Large intestine (tissue), 3 donors: Measurements from ENCODE around the gene IL20RA. TPM values are rescaled to one million over a fixed set of nuclear protein-coding genes. Genes with fewer than 3 reads are reported as not detected.
"Not testable (repeated sequence)": the region's sequence is repeated elsewhere in the genome, so short reads cannot be mapped to it uniquely, and the experiment has no call there.

Source experiments
- DNase-seq, 2 donors: peaks; one replicate each; pipeline versions ENCODE4 v3.0.0 to v3.0.0-alpha.2; 2013
- H3K27ac ChIP-seq: one replicate; pipeline ENCODE4 v1.5.1; 2013; ENCODE audit warnings: low read length
- H3K27me3 ChIP-seq: 2 replicates; pipeline ENCODE4 v1.6.1; 2013; ENCODE audit warnings: low read length; ENCODE audit not compliant: control insufficient read depth, insufficient read depth
- H3K36me3 ChIP-seq: 2 replicates; pipeline ENCODE4 v1.6.1; 2013; ENCODE audit warnings: low read length; ENCODE audit not compliant: control insufficient read depth, insufficient read depth
- H3K4me1 ChIP-seq: one replicate; pipeline ENCODE4 v1.6.1; 2013; ENCODE audit warnings: low read length; ENCODE audit not compliant: control insufficient read depth, insufficient read depth
- H3K4me3 ChIP-seq: one replicate; pipeline ENCODE4 v1.5.1; 2013; ENCODE audit warnings: low read length
- H3K9me3 ChIP-seq: one replicate; pipeline ENCODE4 v1.6.1; 2013; ENCODE audit warnings: mild to moderate bottlenecking, low read depth, low read length, moderate library complexity; ENCODE audit not compliant: control insufficient read depth
- WGBS: methylation state at CpG from one replicate; pipeline ENCODE4 v1.1.5; 2013; ENCODE audit warnings: low lambda C conversion rate; ENCODE audit not compliant: insufficient coverage; 5-methylcytosine and 5-hydroxymethylcytosine counted together
- polyA plus RNA-seq: library from polyadenylated mRNA; unstranded; fragments of 120-200 nt; gene quantifications from one replicate; pipeline ENCODE4 v1.2.1, GENCODE V29; 2013

The IL20RA gene
- polyA plus RNA-seq, 1 donor, result 2.5 TPM

- DNase-seq, result no peak
- Histone ChIP-seq H3K4me3 (no peak overlapping the region), H3K4me1 (peaks cover 21% of the 10 kb centered on the region), H3K27ac (no peak overlapping the region), H3K9me3 (no peaks in the 10 kb centered on the region), H3K27me3 (no peaks in the 10 kb centered on the region), H3K36me3 (no peaks in the 10 kb centered on the region)
- 89% methylated on average over 2 of the region's 5 CpGs for WGBS
These were observed 82.9 kb downstream of the IL20RA start for GRCh38 chr6:136961848-136962247.

- no peak overlapping the region for H3K4me3 ChIP-seq
- H3K36me3 ChIP-seq, result no peaks in the 10 kb centered on the region
- no peak for DNase-seq
- H3K27me3 ChIP-seq, result no peaks in the 10 kb centered on the region
- H3K9me3 ChIP-seq, result no peaks in the 10 kb centered on the region
- peaks cover 21% of the 10 kb centered on the region for H3K4me1 ChIP-seq
- 100% methylated on average over 1 of the region's 3 CpGs for whole genome bisulfite sequencing
- H3K27ac ChIP-seq, result no peak overlapping the region
These were observed 84.0 kb downstream of the IL20RA start for GRCh38 chr6:136960781-136961180.

DNA sequence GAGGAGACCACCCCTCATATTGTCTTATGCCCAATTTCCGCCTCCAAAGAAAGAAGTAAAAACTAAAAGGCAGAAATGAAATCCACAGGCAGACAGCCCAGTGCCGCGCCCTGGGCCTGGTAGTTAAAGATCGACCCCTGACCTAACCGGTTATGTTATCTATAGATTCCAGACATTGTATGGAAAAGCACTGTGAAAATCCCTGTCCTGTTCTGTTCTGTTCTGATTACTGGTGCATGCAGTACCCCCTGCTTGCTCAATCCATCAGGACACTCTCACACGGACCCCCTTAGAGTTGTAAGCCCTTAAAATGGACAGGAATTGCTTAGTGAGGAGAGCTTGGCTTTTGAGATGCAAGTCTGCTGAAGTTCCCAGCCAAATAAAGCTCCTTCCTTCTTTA, 84.8 kb downstream of the IL20RA start:
- WGBS, result no CpG with 5 or more reads among the region's 6 CpGs
- Histone ChIP-seq H3K27ac (peak overlapping the region; percentile 42), H3K4me1 (peaks cover 21% of the 10 kb centered on the region)
- H3K9me3 ChIP-seq, H3K27me3 ChIP-seq, H3K4me3 ChIP-seq, H3K36me3 ChIP-seq: not testable (repeated sequence)
- DNase-seq, result peak in 1 of 2 donors; percentile 24

- no peaks in the 10 kb centered on the region for H3K27me3 ChIP-seq
- no CpG with 5 or more reads among the region's 14 CpGs for WGBS
- no peaks in the 10 kb centered on the region for H3K9me3 ChIP-seq
- H3K36me3 ChIP-seq, result no peaks in the 10 kb centered on the region
- H3K4me3 ChIP-seq, result no peak overlapping the region
- peak; percentile 79 to 88 for DNase-seq
- peak overlapping the region; percentile 17 for H3K27ac ChIP-seq
- H3K4me1 ChIP-seq, result peaks cover 20% of the 10 kb centered on the region
These were observed 85.3 kb downstream of the IL20RA start for GRCh38 chr6:136959471-136959891.

- H3K27ac ChIP-seq, result no peak overlapping the region
- no CpG with 5 or more reads among the region's 5 CpGs for WGBS
- no peak for DNase-seq
- no peaks in the 10 kb centered on the region for H3K9me3 ChIP-seq
- no peak overlapping the region for H3K4me3 ChIP-seq
- H3K36me3 ChIP-seq, result no peaks in the 10 kb centered on the region
- H3K4me1 ChIP-seq, result peaks cover 14% of the 10 kb centered on the region
- H3K27me3 ChIP-seq, result no peaks in the 10 kb centered on the region
These were observed 86.6 kb downstream of the IL20RA start for GRCh38 chr6:136958168-136958567.

GRCh38 chr6:136956590-136957544, 87.9 kb downstream of the IL20RA start:
- peaks cover 14% of the 10 kb centered on the region for H3K4me1 ChIP-seq
- no peaks in the 10 kb centered on the region for H3K27me3 ChIP-seq
- DNase-seq, result no peak
- no peaks in the 10 kb centered on the region for H3K36me3 ChIP-seq
- 75% methylated on average over 6 of the region's 14 CpGs for WGBS
- no peak overlapping the region for H3K27ac ChIP-seq
- no peaks in the 10 kb centered on the region for H3K9me3 ChIP-seq
- no peak overlapping the region for H3K4me3 ChIP-seq

DNA sequence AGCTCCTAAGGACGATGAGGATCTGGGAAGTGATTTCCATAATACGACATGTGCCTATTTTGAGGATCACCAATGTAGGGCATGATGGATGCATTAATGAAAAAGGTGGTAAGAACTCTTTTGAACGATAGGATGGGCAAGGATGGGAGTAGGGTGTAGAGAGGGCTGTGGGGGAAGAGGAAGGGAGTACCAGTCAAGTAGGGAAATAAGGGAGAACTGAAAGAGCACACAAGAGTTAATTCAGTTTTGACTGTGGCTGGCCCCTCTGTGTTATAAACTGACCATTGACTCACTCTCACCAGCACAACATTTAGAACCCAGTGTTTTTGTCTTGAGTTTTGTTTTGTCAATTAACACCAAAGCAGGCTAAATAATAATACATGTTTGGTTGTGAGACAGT, 89.6 kb downstream of the IL20RA start:
- Histone ChIP-seq H3K36me3 (no peaks in the 10 kb centered on the region), H3K27me3 (no peaks in the 10 kb centered on the region), H3K9me3 (no peaks in the 10 kb centered on the region), H3K4me1 (peaks cover 12% of the 10 kb centered on the region), H3K4me3 (no peak overlapping the region), H3K27ac (no peak overlapping the region)
- 92% methylated on average over 2 of the region's 3 CpGs for WGBS
- no peak for DNase-seq

- no peaks in the 10 kb centered on the region for H3K9me3 ChIP-seq
- DNase-seq, result no peak
- no peaks in the 10 kb centered on the region for H3K36me3 ChIP-seq
- 80% methylated on average over 1 of the region's 7 CpGs for WGBS
- no peak overlapping the region for H3K4me3 ChIP-seq
- no peak overlapping the region for H3K27ac ChIP-seq
- H3K27me3 ChIP-seq, result no peaks in the 10 kb centered on the region
- no peaks in the 10 kb centered on the region for H3K4me1 ChIP-seq
These were observed 92.0 kb downstream of the IL20RA start for GRCh38 chr6:136952714-136953260.

GRCh38 chr6:136950436-136951126, 94.2 kb downstream of the IL20RA start:
- H3K27ac ChIP-seq, result no peak overlapping the region
- no CpG with 5 or more reads among the region's 4 CpGs for WGBS
- H3K27me3 ChIP-seq, result peaks cover under 1% of the 10 kb centered on the region
- no peaks in the 10 kb centered on the region for H3K36me3 ChIP-seq
- no peak for DNase-seq
- no peaks in the 10 kb centered on the region for H3K4me1 ChIP-seq
- H3K9me3 ChIP-seq, result no peaks in the 10 kb centered on the region
- no peak overlapping the region for H3K4me3 ChIP-seq
